Mesothelial cell of epicardium (in vitro differentiated cells): ENCODE measurements around the gene NXPH4. TPM values are rescaled to one million over a fixed set of nuclear protein-coding genes. Genes with fewer than 3 reads are reported as not detected.

Source experiments
- DNase-seq, 2 experiments: peaks; one replicate each; pipeline ENCODE4 v3.0.0; 2021; ENCODE audit warnings: low spot score in 2 of 2; ENCODE audit not compliant: unreplicated experiment in 2 of 2
- H3K27ac Mint-ChIP-seq: 2 replicates; pipeline ENCODE4 v1.8.0; 2021; ENCODE audit warnings: mixed read lengths
- H3K27me3 Mint-ChIP-seq: 2 replicates; pipeline ENCODE4 v1.8.0; 2021; ENCODE audit warnings: low read depth, mixed read lengths
- H3K36me3 Mint-ChIP-seq: 2 replicates; pipeline ENCODE4 v1.8.0; 2021; ENCODE audit warnings: mixed read lengths
- H3K4me1 Mint-ChIP-seq: 2 replicates; pipeline ENCODE4 v1.8.0; 2021; ENCODE audit warnings: mixed read lengths
- H3K4me3 Mint-ChIP-seq: 2 replicates; pipeline ENCODE4 v1.8.0; 2021; ENCODE audit warnings: mild to moderate bottlenecking, moderate library complexity, mixed read lengths
- H3K9me3 Mint-ChIP-seq: 2 replicates; pipeline ENCODE4 v1.8.0; 2021; ENCODE audit warnings: mixed read lengths
- CTCF ChIP-seq: fragments of 200-600 bp; sonication (generic); IDR thresholded peaks from one replicate; pipeline ENCODE4 v1.5.0; 2021; ENCODE audit warnings: antibody characterized with exemption; ENCODE audit not compliant: unreplicated experiment
- total RNA-seq: library from RNA; stranded (reverse); gene quantifications from 3 replicates; pipeline ENCODE4 v1.2.1, GENCODE V29; 2021

Gene NXPH4
- total RNA-seq, 1 donor from 2014 or later = 3.8 TPM

- TF ChIP-seq CTCF = no peak
- no peaks in the 10 kb centered on the region for H3K27me3 Mint-ChIP-seq
- H3K4me3 Mint-ChIP-seq = no peak overlapping the region
- peaks cover 29% of the 10 kb centered on the region for H3K36me3 Mint-ChIP-seq
- H3K4me1 Mint-ChIP-seq = no peaks in the 10 kb centered on the region
- no peaks in the 10 kb centered on the region for H3K9me3 Mint-ChIP-seq
- H3K27ac Mint-ChIP-seq = no peak overlapping the region
- no peak for DNase-seq
Observed at GRCh38 chr12:57260366-57260765, 43.8 kb downstream of the NXPH4 start.

DNA sequence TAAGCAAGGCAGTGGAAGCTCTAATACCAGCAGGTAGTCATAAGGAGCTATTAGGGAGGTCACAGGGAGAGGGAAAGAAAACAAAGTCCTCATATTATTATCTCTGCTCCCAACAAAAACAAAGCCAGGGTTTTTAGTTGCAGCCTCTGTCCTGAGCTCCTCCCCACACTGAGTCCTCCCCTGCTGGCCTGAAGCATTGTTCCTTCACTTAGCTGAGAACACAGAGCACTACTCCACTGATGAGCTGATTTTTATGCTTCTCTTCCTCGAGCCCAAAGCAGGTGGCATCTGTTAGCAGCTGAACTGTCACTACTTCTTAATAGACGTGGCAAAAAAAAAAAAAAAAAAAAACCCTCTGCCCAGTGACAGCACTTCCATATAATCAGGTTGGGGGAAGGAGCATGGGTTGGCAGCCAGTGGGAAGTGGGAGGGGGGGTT, 44.9 kb downstream of the NXPH4 start:
- Mint-ChIP-seq H3K4me1 (no peaks in the 10 kb centered on the region), H3K27ac (no peak overlapping the region), H3K27me3 (no peaks in the 10 kb centered on the region), H3K9me3 (no peaks in the 10 kb centered on the region), H3K36me3 (peaks cover 25% of the 10 kb centered on the region), H3K4me3 (no peak overlapping the region)
- TF ChIP-seq CTCF = no peak
- no peak for DNase-seq

- Mint-ChIP-seq H3K9me3 (no peaks in the 10 kb centered on the region), H3K4me3 (no peak overlapping the region), H3K27me3 (no peaks in the 10 kb centered on the region), H3K36me3 (peaks cover 31% of the 10 kb centered on the region), H3K4me1 (no peaks in the 10 kb centered on the region), H3K27ac (no peak overlapping the region)
- no peak for TF ChIP-seq CTCF
- no peak for DNase-seq
Observed at GRCh38 chr12:57262126-57262822, 45.7 kb downstream of the NXPH4 start.

DNA sequence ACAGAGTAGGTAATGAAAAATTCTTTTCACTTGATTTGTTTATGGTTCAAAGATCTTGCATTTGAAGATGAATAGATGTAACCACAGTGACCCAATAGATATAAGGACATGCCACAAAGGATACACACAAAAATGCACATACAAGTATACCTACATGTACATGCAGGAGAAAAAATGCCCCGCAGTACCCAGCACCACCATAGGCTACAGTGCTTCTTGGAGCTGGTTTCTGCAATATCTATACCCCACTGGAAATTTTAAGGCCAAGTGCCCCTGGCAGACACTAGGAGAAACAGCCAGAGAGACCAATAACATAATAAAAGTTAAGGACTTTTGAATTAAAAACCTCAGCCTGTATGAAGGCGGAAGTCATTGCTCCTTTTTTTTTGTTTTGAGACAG, 46.5 kb downstream of the NXPH4 start:
- no peak for DNase-seq
- Mint-ChIP-seq H3K9me3 (no peaks in the 10 kb centered on the region), H3K36me3 (peaks cover 36% of the 10 kb centered on the region), H3K27me3 (no peaks in the 10 kb centered on the region), H3K4me3 (no peak overlapping the region), H3K4me1 (no peaks in the 10 kb centered on the region), H3K27ac (no peak overlapping the region)
- no peak for TF ChIP-seq CTCF

DNA sequence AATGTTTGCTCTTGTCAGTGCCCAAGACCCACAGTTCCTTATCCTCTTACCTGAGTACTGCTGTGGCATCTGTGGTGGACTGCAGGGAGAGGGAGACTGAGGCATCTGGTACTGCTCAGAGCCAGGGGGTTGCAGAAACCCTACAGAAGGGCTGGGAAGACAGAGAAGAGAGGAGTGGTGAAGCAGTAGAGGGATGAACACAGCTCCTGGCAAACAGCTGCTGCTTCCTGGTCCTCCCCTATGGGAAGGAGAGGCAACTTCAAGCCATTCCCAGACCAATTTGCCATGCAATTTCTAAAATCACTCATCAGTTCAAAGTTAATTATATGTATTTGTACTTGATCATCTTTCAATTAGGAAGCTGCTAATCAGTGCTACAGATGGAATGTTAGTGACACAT, 50.1 kb downstream of the NXPH4 start:
- no peaks in the 10 kb centered on the region for H3K27me3 Mint-ChIP-seq
- H3K4me3 Mint-ChIP-seq = no peak overlapping the region
- no peak for DNase-seq
- H3K9me3 Mint-ChIP-seq = no peaks in the 10 kb centered on the region
- peaks cover 45% of the 10 kb centered on the region for H3K36me3 Mint-ChIP-seq
- H3K27ac Mint-ChIP-seq = no peak overlapping the region
- TF ChIP-seq CTCF = no peak
- no peaks in the 10 kb centered on the region for H3K4me1 Mint-ChIP-seq
